HG02571 (cell line): ENCODE data around the gene PXN.

ENCODE experiments used
- ATAC-seq: cut with Tn5 transposase; IDR thresholded peaks from one replicate; pipeline ENCODE4 v1.9.1; 2021; ENCODE audit warnings: mild to moderate bottlenecking, moderate library complexity; ENCODE audit not compliant: unreplicated experiment

Gene PXN

GRCh38 chr12:120265473-120266179 is at the start of gene PXN:
Gene PXN (minus strand): TSS chr12:120265730. CDS start chr12:120265629, 101 bp downstream.
- ATAC-seq = peak; percentile 58

DNA sequence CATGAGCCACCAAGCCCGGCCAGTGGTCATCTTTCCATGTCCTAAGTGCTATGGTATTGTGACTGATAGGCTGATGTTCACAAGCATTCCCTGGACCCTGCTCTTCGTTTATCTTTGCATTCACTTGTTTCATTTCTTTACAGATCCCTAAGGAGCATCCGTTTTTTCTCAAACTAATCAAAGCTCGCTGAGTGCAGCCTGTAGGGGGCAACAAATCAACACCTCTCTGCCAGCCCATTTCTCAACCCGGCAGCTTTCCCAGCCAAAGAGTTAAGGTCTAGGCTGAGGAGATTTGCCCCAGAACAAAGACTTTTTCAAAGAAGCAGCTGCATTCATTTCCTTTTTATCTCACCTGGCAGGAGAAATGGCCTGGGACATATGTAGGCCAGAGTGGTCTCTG is 48.7 kb upstream of the PXN start:
- ATAC-seq = no peak

DNA sequence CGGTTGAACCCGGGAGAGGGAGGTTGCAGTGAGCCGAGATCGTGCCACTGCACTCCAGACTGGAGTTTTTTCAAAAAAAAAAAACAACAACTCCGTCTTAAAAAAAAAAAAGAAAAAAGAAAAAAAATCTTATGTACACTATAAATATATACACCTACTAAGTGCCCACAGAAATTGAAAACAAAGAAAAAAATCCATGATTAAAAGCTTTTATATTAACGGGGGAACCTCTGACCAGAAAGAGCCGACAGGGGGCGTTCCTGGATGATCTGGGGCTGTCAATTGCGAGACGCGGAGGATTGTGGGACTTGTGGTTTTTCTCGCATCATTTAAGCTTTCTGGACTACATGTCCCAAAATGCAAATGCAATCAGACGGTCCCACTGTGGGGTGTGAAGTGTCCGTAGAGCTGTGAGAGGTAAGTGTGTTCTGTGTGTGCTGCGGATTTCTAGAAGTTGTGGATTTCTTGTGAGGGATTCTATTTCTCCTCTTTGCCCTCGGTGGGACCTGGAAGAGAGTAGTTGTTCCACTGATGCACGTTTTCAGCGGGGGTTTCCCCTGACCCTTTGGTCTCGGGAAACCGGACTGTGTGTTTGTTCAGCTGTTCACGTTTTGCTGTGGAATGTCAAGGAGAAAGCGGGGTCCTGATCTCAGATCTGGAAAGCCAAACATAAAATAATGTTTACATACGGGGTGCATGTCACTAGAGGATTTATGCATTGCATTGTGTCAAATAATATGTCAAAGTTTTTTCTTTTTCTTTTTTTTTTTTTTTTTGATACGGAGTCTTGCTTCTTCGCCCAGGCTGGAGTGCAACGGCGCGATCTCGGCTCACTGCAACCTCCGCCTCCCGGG is 36.7 kb upstream of the PXN start, which contains the start of gene SIRT4:
Gene SIRT4 (plus strand): TSS at position 360 of the 854 bp plus-strand sequence. CDS start 1,241 bp downstream, outside the sequence.
- peak; percentile 93 for ATAC-seq

GRCh38 chr12:120292661-120293531 is 27.4 kb upstream of the PXN start, which contains the start of gene RNU4-1:
Gene RNU4-1 (minus strand): TSS chr12:120293237.
- ATAC-seq = peak; percentile 34

DNA sequence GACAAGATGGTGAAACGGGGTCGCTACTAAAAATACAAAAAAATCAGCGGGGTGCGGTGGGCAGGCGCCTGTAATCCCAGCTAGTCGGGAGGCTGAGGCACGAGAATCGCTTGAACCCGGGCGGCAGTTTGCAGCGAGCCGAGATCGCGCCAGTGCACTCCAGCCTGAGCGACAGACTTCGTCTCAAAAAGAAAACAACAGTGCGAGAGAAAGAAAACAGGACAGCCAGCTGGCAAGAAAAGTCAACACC is 26.8 kb upstream of the PXN start:
- ATAC-seq = no peak

DNA sequence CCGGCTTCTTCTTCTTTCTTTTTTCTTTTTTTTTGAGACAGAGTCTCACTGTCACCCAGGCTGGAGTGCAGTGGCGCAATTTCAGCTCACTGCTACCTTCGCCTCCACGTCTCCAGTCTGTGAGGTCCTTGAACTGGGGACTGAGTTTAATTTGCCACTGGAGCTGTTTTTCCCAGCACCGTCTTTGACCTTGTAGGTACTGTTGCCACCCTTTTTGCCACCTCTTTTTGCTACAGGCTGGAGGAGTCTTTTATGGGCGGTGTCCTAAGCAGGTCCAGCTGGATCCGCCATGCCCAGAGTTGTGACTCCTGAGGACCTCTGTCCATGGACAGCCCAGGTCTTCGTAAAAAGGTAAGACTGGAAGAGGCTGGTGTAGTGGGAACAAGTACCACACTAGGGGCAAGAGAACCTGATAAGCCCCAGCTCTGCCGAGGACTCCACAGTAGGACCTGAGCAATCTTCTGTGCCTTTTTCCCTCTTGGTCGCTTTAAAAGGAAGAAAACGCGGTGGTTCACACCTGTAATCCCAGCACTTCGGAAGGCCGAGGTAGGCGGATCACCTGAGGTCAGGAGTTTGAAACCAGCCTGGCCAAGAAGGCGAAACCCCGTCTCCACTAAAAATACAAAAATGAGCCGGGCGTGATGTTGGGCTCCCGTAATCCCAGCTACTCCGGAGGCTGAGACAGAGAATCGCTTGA is 25.2 kb upstream of the PXN start:
- ATAC-seq = no peak

DNA sequence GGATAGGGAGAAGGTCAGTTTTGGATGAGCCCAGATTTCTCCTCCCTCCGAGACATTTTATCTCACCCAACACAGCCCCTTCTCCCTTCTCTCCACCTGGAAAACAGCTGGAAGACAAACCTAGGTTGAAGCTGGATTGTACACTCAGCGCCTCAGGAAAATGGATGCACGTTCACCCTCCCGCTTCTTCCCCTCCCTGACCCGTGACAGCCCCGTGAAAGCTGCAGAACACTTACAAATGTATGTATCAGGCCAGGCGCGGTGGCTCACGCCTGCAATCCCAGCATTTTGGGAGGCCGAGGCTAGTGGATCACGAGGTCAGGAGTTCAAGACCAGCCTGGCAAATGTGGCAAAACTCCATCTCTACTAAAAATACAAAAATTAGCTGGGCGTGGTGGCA is 22.0 kb upstream of the PXN start:
- no peak for ATAC-seq

DNA sequence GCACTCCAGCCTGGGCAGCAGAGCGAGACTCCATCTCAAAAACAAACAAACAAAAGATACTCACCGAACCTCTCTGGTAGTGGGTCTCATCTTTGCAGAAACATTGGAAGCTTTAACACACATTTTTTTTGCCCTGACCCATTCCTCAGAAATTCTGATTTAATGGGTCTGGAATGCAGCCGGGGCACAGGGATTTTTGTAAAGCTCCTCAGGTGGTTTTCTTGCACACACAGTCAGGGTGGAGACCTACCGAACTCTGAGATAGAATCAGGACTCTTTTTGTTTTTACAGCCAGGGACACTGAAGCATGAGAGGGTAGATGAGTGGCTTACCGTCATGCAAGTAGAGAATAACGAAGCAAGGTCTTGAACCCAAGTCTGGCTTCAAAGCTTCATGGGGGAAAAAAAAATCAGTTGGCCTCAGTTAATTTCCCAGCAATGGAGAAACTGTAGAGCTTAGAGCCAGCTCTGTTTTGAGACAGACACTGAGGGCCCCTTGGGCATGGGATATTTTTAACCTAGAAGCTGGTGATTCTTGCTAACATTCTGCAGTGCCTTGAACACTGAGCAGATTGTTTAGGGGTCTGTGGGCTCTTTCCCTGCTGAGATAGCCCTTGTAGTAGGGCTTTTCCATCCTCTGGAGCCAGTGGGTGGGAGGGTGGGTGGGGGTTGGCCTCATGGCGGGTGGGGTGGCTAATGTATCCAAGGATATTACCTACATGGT is 21.4 kb upstream of the PXN start:
- ATAC-seq = no peak

DNA sequence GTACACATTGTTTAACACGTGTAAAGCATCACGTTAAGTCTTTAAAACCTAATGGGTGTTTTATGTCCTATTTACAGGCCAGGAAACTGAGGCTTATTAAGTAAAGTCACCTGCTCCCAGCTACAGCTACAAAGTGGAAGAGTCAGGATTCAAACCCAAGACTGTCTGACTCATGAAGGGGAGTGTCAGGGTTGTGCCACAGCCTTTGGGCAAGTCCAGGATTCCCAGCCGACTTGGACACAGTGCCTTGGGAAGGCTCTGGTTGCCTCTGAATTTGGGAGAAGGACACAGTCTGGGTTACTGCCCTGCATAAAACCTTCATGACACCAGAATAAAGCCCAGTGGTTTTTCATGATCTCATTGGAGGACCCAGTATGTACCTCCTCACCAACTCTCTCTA is 18.9 kb upstream of the PXN start:
- ATAC-seq = no peak

DNA sequence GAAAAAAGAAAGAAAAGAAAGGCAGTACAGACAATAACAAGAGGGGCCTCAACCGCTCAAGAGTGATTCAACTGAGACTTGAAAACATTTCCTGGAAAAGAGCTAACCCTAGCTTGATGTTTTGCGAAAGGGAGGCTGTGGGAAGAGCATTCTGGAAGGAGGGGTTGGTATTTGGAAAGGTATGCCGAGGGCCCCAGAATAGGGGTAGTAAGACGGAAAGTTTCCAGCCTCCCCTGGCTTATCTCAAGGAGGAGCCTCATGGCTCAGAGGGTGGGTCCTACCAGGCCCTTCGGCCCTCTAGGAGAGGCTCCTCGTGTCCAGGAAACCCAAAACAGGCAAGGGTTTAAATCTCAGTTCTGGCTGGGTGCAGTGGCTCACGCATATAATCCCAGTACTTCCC is 17.8 kb upstream of the PXN start:
- no peak for ATAC-seq

- ATAC-seq = no peak
Observed at GRCh38 chr12:120278137-120279069, 12.9 kb upstream of the PXN start.

DNA sequence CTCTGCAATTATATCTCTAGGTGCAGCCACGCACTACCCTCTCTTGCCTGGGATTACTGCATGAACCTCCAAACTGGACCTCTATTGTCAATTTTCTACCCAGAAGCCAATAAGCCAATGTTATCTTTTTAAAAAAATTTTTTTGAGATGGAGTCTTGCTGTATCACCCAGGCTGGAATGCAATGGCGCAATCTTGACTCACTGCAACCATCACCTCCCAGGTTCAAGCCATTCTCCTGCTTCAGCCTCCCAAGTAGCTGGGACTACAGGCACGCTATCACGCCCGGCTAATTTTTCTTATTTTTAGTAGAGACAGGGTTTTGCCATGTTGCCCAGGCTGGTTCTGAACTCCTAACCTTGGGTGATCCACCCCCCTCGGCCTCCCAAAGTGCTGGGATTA is 11.2 kb upstream of the PXN start:
- no peak for ATAC-seq

DNA sequence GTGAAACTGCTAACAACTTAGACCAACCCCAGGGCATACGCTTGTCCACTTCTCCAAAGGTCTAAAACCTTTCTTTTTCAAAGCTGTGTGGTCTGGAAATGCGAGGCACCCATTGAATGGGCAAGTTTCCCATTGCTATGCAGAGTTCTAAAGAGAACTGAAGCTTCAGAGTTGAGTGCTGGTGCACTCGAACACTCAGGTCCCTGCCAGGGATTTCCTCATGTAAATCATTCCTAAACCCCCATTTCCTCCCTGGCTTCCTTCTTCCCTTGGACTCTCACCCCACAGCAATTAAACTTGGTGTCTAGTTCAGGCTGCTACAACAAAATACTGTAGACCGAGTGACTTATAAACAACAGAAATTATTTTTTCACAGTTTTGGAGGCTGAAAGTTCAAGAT is 2.2 kb upstream of the PXN start:
- ATAC-seq = no peak

DNA sequence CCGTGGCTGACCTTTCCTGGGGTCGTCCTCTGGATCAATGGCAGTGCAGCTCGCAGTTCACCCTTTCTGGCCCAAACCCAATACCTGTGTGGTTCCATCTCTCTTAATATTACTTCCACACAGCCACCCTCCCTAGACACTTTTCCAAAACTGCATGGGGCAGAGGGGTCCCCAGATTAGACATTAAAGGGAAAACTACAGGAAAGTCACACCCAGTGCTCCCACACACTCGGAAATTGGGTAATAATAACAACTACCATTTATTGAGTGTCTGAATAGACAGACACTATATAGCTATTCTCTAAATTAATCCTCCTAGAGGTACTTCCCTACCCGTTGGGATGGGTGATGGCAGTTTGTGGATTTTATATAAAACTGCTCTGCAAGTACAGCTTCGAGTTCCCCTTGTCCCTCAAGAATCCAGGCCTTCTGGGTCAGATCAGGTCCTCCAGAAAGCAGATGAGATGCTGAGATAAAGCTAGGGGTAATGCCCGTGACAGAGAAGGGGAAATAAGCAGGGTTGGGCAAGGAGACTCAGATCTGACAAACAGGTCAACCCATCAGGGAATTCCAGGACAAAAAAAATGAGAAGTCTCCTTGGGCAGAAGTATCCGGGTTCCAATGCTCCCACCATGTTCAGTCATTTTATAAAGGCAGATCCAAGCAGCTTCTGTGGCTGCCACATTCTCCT is 795 bp upstream of the PXN start:
- no peak for ATAC-seq

GRCh38 chr12:120264904-120265472 is 542 bp downstream of the PXN start:
- ATAC-seq = peak; percentile 22

- ATAC-seq = no peak
Observed at GRCh38 chr12:120264086-120264903, 1.2 kb downstream of the PXN start.

GRCh38 chr12:120263748-120264085 is 1.8 kb downstream of the PXN start:
- no peak for ATAC-seq
